Central memory CD8-positive, alpha-beta T cell (primary cell): Measurements from ENCODE around the gene FBXW7.
A peak's percentile ranks its signal among the peaks of the same experiment; 100 is the strongest.

Experiments
- ATAC-seq: fragments of 150-1000 bp; cut with Tn5 transposase; replicated peaks from 2 replicates; pipeline ENCODE4 v1.10.0; 2022; ENCODE audit warnings: mild to moderate bottlenecking, moderate FRiP score, moderate number of reproducible peaks; ENCODE audit not compliant: poor library complexity, severe bottlenecking; ENCODE audit errors: extremely low read depth
- DNase-seq, 2 donors: peaks; one replicate each; pipeline ENCODE4 v3.0.0; 2021; ENCODE audit warnings: low spot score in 2 of 2
- H3K27ac Mint-ChIP-seq: one replicate; pipeline ENCODE4 v1.8.0; 2022; ENCODE audit warnings: low read depth, mild to moderate bottlenecking, moderate library complexity, mixed read lengths
- H3K27me3 Mint-ChIP-seq: one replicate; pipeline ENCODE4 v1.8.0; 2022; ENCODE audit warnings: mixed read lengths
- H3K36me3 Mint-ChIP-seq: one replicate; pipeline ENCODE4 v1.8.0; 2022; ENCODE audit warnings: mild to moderate bottlenecking, moderate library complexity, mixed read lengths; ENCODE audit not compliant: insufficient read depth
- H3K4me1 Mint-ChIP-seq: one replicate; pipeline ENCODE4 v1.8.0; 2022; ENCODE audit warnings: mixed read lengths
- H3K4me3 Mint-ChIP-seq: one replicate; pipeline ENCODE4 v1.8.0; 2022; ENCODE audit warnings: mild to moderate bottlenecking, moderate library complexity, mixed read lengths
- H3K9me3 Mint-ChIP-seq: one replicate; pipeline ENCODE4 v1.8.0; 2022; ENCODE audit warnings: mixed read lengths

Gene FBXW7

GRCh38 chr4:152539556-152540292 is 3.8 kb upstream of the FBXW7 start:
- DNase-seq (no peak), ATAC-seq (no peak)
- no peak overlapping the region for H3K27ac Mint-ChIP-seq
- peaks cover 33% of the 10 kb centered on the region for H3K4me1 Mint-ChIP-seq
- H3K9me3 Mint-ChIP-seq: no peaks in the 10 kb centered on the region
- no peaks in the 10 kb centered on the region for H3K27me3 Mint-ChIP-seq
- H3K4me3 Mint-ChIP-seq: no peak overlapping the region
- H3K36me3 Mint-ChIP-seq: peaks cover 16% of the 10 kb centered on the region

GRCh38 chr4:152537881-152538280 is 2.0 kb upstream of the FBXW7 start:
- Mint-ChIP-seq H3K9me3 (no peaks in the 10 kb centered on the region), H3K4me1 (peaks cover 44% of the 10 kb centered on the region), H3K4me3 (peak overlapping the region; percentile 85), H3K27ac (peak overlapping the region; percentile 95), H3K36me3 (peaks cover 21% of the 10 kb centered on the region), H3K27me3 (no peaks in the 10 kb centered on the region)
- DNase-seq (no peak), ATAC-seq (no peak)

GRCh38 chr4:152536545-152537182 is 772 bp upstream of the FBXW7 start:
- ATAC-seq (peak; percentile 57), DNase-seq (peak in 1 of 2 donors; percentile 80)
- peaks cover 55% of the 10 kb centered on the region for H3K4me1 Mint-ChIP-seq
- H3K36me3 Mint-ChIP-seq: peaks cover 24% of the 10 kb centered on the region
- H3K9me3 Mint-ChIP-seq: no peaks in the 10 kb centered on the region
- H3K27me3 Mint-ChIP-seq: no peaks in the 10 kb centered on the region
- peak overlapping the region; percentile 95 for H3K27ac Mint-ChIP-seq
- peak overlapping the region; percentile 85 for H3K4me3 Mint-ChIP-seq

- ATAC-seq (no peak), DNase-seq (no peak)
- Mint-ChIP-seq H3K4me1 (peaks cover 64% of the 10 kb centered on the region), H3K4me3 (peak overlapping the region; percentile 85), H3K36me3 (peaks cover 28% of the 10 kb centered on the region), H3K9me3 (no peaks in the 10 kb centered on the region), H3K27me3 (no peaks in the 10 kb centered on the region), H3K27ac (peak overlapping the region; percentile 96)
Observed at GRCh38 chr4:152535360-152535902, 461 bp downstream of the FBXW7 start.

- Mint-ChIP-seq H3K27me3 (no peaks in the 10 kb centered on the region), H3K9me3 (no peaks in the 10 kb centered on the region), H3K4me3 (peak overlapping the region; percentile 85), H3K4me1 (peaks cover 67% of the 10 kb centered on the region), H3K36me3 (peaks cover 32% of the 10 kb centered on the region), H3K27ac (peak overlapping the region; percentile 96)
- ATAC-seq (no peak), DNase-seq (peak; percentile 30 to 38)
Observed at GRCh38 chr4:152534541-152535359, 1.1 kb downstream of the FBXW7 start.

- ATAC-seq (no peak), DNase-seq (no peak)
- no peak overlapping the region for H3K4me3 Mint-ChIP-seq
- H3K27ac Mint-ChIP-seq: peak overlapping the region; percentile 30
- H3K4me1 Mint-ChIP-seq: peaks cover 46% of the 10 kb centered on the region
- H3K36me3 Mint-ChIP-seq: peaks cover 30% of the 10 kb centered on the region
- no peaks in the 10 kb centered on the region for H3K27me3 Mint-ChIP-seq
- no peaks in the 10 kb centered on the region for H3K9me3 Mint-ChIP-seq
Observed at GRCh38 chr4:152531479-152531878, 4.4 kb downstream of the FBXW7 start.

GRCh38 chr4:152530600-152530999 is 5.3 kb downstream of the FBXW7 start:
- no peak overlapping the region for H3K27ac Mint-ChIP-seq
- ATAC-seq: no peak
- DNase-seq: no peak
- H3K27me3 Mint-ChIP-seq: no peaks in the 10 kb centered on the region
- peaks cover 23% of the 10 kb centered on the region for H3K36me3 Mint-ChIP-seq
- H3K4me1 Mint-ChIP-seq: peaks cover 55% of the 10 kb centered on the region
- no peak overlapping the region for H3K4me3 Mint-ChIP-seq
- no peaks in the 10 kb centered on the region for H3K9me3 Mint-ChIP-seq

- peaks cover 23% of the 10 kb centered on the region for H3K36me3 Mint-ChIP-seq
- H3K27me3 Mint-ChIP-seq: no peaks in the 10 kb centered on the region
- DNase-seq (no peak), ATAC-seq (no peak)
- H3K9me3 Mint-ChIP-seq: no peaks in the 10 kb centered on the region
- H3K4me3 Mint-ChIP-seq: no peak overlapping the region
- no peak overlapping the region for H3K27ac Mint-ChIP-seq
- H3K4me1 Mint-ChIP-seq: peaks cover 61% of the 10 kb centered on the region
Observed at GRCh38 chr4:152529880-152530279, 6.0 kb downstream of the FBXW7 start.

- DNase-seq (no peak), ATAC-seq (no peak)
- Mint-ChIP-seq H3K27ac (no peak overlapping the region), H3K27me3 (no peaks in the 10 kb centered on the region), H3K36me3 (peaks cover 22% of the 10 kb centered on the region), H3K9me3 (no peaks in the 10 kb centered on the region), H3K4me1 (peaks cover 68% of the 10 kb centered on the region), H3K4me3 (no peak overlapping the region)
Observed at GRCh38 chr4:152528060-152528459, 7.8 kb downstream of the FBXW7 start.

GRCh38 chr4:152525878-152526277 is 10.0 kb downstream of the FBXW7 start:
- DNase-seq: no peak
- Mint-ChIP-seq H3K4me3 (peak overlapping the region; percentile 5), H3K9me3 (no peaks in the 10 kb centered on the region), H3K36me3 (peaks cover 17% of the 10 kb centered on the region), H3K27ac (no peak overlapping the region), H3K27me3 (no peaks in the 10 kb centered on the region), H3K4me1 (peaks cover 73% of the 10 kb centered on the region)
- ATAC-seq: no peak

- ATAC-seq: peak; percentile 87
Observed at GRCh38 chr4:152524427-152524826, 11.5 kb downstream of the FBXW7 start.

GRCh38 chr4:152523731-152524130 is 12.2 kb downstream of the FBXW7 start:
- H3K27me3 Mint-ChIP-seq: no peaks in the 10 kb centered on the region
- peak overlapping the region; percentile 70 for H3K27ac Mint-ChIP-seq
- H3K36me3 Mint-ChIP-seq: peaks cover 18% of the 10 kb centered on the region
- no peak for DNase-seq
- H3K4me3 Mint-ChIP-seq: no peak overlapping the region
- no peaks in the 10 kb centered on the region for H3K9me3 Mint-ChIP-seq
- no peak for ATAC-seq
- H3K4me1 Mint-ChIP-seq: peaks cover 80% of the 10 kb centered on the region

More at GRCh38 chr4:152524427-152524826, 11.5 kb downstream of the FBXW7 start:
- no peaks in the 10 kb centered on the region for H3K9me3 Mint-ChIP-seq
- H3K27me3 Mint-ChIP-seq: no peaks in the 10 kb centered on the region
- DNase-seq: no peak
- H3K27ac Mint-ChIP-seq: peak overlapping the region; percentile 56
- peaks cover 18% of the 10 kb centered on the region for H3K36me3 Mint-ChIP-seq
- H3K4me1 Mint-ChIP-seq: peaks cover 79% of the 10 kb centered on the region
- peak overlapping the region; percentile 39 for H3K4me3 Mint-ChIP-seq
